ENCODE data around the gene INO80. TPM values are rescaled to one million over a fixed set of nuclear protein-coding genes. Genes with fewer than 3 reads are reported as not detected.

Gene INO80
- total RNA-seq, 3 donors from 2014 or later: 27.2 to 47.7 (median 42.3) TPM

DNA sequence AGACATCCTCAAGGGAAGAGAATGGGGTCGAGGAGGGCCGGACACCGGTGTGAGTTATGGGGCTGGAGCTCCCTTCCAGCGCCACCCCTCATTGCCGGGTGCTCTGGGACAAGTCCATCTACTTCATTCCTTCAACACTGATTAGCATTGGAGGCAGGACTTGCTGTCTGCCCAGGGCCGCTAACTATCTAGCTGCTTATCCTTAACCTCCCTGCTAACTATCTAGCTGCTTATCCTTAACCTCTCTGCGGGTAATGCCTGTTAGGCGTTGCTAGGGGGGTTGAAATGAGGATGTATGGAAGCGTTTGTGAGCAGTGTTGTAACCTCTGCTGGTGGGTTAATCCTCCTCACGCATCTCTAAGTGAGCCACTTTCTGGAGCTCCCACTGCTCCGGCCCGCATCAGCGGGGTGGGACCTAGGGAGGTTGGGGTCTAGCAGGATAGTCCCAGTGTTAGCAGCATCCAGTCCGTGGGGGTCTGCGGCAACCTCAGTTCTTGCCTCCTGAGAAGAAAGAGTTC is 173.7 kb downstream of the INO80 start:
- Histone ChIP-seq H3K36me3 (no peaks in the 10 kb centered on the region), H3K9me3 (no peaks in the 10 kb centered on the region), H3K27ac (peak overlapping the region; percentile 85 to 89), H3K4me1 (peaks cover 11 to 12% of the 10 kb centered on the region in 2 donors), H3K27me3 (no peaks in the 10 kb centered on the region), H3K4me3 (peak overlapping the region; percentile 44 to 77 (median 61))
- no peak for TF ChIP-seq POLR2AphosphoS5 (IDR thresholded peaks at IDR 0.05)
- TF ChIP-seq, protein P1, sequence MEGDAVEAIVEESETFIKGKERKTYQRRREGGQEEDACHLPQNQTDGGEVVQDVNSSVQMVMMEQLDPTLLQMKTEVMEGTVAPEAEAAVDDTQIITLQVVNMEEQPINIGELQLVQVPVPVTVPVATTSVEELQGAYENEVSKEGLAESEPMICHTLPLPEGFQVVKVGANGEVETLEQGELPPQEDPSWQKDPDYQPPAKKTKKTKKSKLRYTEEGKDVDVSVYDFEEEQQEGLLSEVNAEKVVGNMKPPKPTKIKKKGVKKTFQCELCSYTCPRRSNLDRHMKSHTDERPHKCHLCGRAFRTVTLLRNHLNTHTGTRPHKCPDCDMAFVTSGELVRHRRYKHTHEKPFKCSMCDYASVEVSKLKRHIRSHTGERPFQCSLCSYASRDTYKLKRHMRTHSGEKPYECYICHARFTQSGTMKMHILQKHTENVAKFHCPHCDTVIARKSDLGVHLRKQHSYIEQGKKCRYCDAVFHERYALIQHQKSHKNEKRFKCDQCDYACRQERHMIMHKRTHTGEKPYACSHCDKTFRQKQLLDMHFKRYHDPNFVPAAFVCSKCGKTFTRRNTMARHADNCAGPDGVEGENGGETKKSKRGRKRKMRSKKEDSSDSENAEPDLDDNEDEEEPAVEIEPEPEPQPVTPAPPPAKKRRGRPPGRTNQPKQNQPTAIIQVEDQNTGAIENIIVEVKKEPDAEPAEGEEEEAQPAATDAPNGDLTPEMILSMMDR (IDR thresholded peaks at IDR 0.05): no peak
- no peak for TF ChIP-seq POLR2A (IDR thresholded peaks at IDR 0.05)
- intact Hi-C loops (cut with DNase I; ENCODE audit: low total_unique reads): no loop called here
- no peak for DNase-seq (ENCODE audit: low spot score in 2 of 2)

DNA sequence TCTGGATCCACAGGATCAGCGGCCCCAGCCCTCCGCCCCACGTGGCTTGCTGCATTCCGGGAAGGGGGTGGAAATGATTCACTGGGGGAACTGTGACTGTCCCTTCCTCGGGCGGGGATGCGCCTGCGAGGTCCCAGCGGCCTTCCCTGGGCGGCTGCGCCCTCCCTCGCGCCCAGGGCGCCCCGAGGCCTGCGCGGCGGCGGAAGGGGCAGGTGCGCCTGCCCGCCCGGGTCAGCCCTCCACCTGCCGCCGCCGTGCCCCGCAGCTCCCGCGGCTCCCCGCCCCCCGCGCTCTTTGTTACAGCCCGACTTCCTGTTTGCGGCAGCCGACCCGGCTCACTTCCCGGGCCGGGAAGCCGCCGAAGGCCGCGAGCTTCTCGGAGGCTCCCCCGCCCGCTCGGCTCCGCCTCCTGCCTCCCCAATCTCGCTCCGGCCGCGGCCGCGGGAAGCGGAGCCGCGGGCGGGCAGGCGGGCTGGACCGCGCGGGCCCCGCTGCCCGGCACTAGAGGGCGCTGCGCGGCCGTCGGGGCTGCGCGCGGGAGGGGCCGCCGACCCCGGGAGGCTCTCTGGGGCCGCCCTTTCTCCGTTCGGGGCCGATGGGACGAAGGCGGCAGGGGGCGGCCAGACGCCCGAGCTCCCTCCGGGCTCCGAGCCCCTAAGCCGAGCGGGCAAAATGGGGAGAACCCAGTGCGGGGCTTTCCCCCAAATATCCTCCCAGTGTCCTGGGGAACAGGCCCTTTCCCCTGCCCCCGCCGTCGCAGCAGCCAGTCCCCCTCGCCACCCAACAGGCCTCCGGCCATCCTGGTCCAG is 174.3 kb downstream of the INO80 start:
- Histone ChIP-seq H3K27me3 (no peaks in the 10 kb centered on the region), H3K36me3 (no peaks in the 10 kb centered on the region), H3K9me3 (no peaks in the 10 kb centered on the region), H3K27ac (peak overlapping the region; percentile 85 to 89), H3K4me3 (peak overlapping the region; percentile 44 to 77 (median 61)), H3K4me1 (peaks cover 11 to 12% of the 10 kb centered on the region in 2 donors)
- intact Hi-C loops (cut with DNase I; ENCODE audit: low total_unique reads): no loop called here
- TF ChIP-seq, protein P1 (IDR thresholded peaks at IDR 0.05): peak in 1 of 3 donors; percentile 92
- TF ChIP-seq POLR2AphosphoS5 (IDR thresholded peaks at IDR 0.05): peak in 1 of 3 donors; percentile 73
- no peak for TF ChIP-seq POLR2A (IDR thresholded peaks at IDR 0.05)
- DNase-seq (ENCODE audit: low spot score in 2 of 2): peak; percentile 62 to 66

DNA sequence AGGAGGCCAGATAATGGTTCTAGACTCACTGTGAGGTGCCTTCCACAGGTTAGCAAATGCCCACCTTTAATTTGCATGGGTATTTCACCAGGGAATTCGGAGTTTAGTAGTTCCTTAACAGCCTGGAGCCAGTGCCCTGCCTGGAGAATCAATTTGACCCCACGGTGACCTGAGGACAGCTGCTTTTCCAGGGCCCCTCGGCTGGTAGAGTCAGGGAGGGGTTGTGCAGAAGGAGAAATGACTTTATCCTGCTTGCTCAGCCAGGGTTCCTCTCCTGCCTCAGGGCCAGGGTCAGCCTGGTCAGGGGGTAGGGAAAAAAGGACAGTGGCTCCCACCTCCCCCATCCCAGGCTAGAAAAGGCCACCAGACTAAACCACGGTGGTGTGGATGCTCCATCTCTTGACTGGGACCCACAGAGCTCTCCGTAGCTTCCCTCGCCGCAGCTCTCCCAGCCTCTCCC is 175.0 kb downstream of the INO80 start:
- no peaks in the 10 kb centered on the region for H3K27me3 ChIP-seq
- H3K4me1 ChIP-seq: peaks cover 11 to 12% of the 10 kb centered on the region in 2 donors
- intact Hi-C loops (cut with DNase I; ENCODE audit: low total_unique reads): no loop called here
- peak overlapping the region; percentile 44 to 77 (median 61) for H3K4me3 ChIP-seq
- H3K36me3 ChIP-seq: no peaks in the 10 kb centered on the region
- DNase-seq (ENCODE audit: low spot score in 2 of 2): no peak
- H3K27ac ChIP-seq: peak overlapping the region; percentile 85 to 89
- H3K9me3 ChIP-seq: no peaks in the 10 kb centered on the region
- TF ChIP-seq POLR2AphosphoS5 (IDR thresholded peaks at IDR 0.05): no peak
- TF ChIP-seq, protein P1 (IDR thresholded peaks at IDR 0.05): no peak
- no peak for TF ChIP-seq POLR2A (IDR thresholded peaks at IDR 0.05)

DNA sequence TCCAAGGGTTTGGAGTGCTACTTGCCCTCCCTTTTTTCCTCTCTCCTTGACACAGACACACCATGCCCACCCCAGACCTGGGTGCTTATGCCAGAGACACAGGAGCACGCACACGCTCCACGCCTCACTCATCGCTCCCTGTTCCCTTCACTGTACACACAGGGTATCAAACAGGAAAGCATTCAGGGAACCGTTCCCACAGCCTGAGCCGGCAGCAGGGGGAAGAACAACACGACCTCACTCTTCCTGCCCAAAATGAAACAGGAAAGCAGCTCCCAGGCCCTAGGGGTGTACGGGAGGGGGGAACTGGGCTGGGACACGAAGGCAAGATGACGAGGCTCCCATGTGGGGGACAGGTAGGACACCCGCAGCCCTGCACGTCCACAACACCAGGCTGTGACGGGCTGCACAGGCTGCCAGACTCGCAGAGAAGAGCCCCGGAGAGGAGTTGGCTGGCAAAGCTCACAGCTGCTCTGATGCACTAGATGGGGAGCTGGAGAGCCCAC is 175.7 kb downstream of the INO80 start:
- TF ChIP-seq, protein P1 (IDR thresholded peaks at IDR 0.05): no peak
- TF ChIP-seq POLR2AphosphoS5 (IDR thresholded peaks at IDR 0.05): no peak
- TF ChIP-seq POLR2A (IDR thresholded peaks at IDR 0.05): no peak
- peak overlapping the region; percentile 54 to 89 for H3K27ac ChIP-seq
- no peak for DNase-seq (ENCODE audit: low spot score in 2 of 2)
- intact Hi-C loops (cut with DNase I; ENCODE audit: low total_unique reads): no loop called here
- no peaks in the 10 kb centered on the region for H3K36me3 ChIP-seq
- no peaks in the 10 kb centered on the region for H3K9me3 ChIP-seq
- H3K4me3 ChIP-seq: peak overlapping the region in 1 of 3 donors; percentile 10
- H3K27me3 ChIP-seq: no peaks in the 10 kb centered on the region
- H3K4me1 ChIP-seq: peaks cover 11 to 12% of the 10 kb centered on the region in 2 donors

DNA sequence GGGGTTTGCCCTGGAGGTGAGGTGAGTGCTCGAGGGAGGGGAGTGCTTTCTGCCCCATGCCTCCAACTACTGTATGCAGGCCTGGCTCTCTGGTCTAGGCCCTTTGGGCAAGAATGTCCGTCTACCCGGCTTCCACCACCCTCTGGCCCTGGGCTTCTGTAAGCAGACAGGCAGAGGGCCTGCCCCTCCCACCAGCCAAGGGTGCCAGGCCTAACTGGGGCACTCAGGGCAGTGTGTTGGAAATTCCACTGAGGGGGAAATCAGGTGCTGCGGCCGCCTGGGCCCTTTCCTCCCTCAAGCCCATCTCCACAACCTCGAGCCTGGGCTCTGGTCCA is 177.6 kb downstream of the INO80 start:
- no peak for DNase-seq (ENCODE audit: low spot score in 2 of 2)
- no peak for TF ChIP-seq POLR2AphosphoS5 (IDR thresholded peaks at IDR 0.05)
- TF ChIP-seq, protein P1 (IDR thresholded peaks at IDR 0.05): no peak
- TF ChIP-seq POLR2A (IDR thresholded peaks at IDR 0.05): no peak
- no peaks in the 10 kb centered on the region for H3K27me3 ChIP-seq
- peak overlapping the region in 1 of 2 donors; percentile 32 for H3K27ac ChIP-seq
- intact Hi-C loops (cut with DNase I; ENCODE audit: low total_unique reads): no loop called here
- no peaks in the 10 kb centered on the region for H3K36me3 ChIP-seq
- H3K4me3 ChIP-seq: no peak overlapping the region
- H3K9me3 ChIP-seq: no peaks in the 10 kb centered on the region
- peaks cover 11 to 12% of the 10 kb centered on the region in 2 donors for H3K4me1 ChIP-seq

Measured in breast epithelium (tissue), 4 donors.